Kidney epithelial cell (primary cell): Measurements from ENCODE around the gene CHFR. TPM values are rescaled to one million over a fixed set of nuclear protein-coding genes. Genes with fewer than 3 reads are reported as not detected.

Experiments used
- total RNA-seq: library from RNA; depleted of rRNA; stranded (reverse); fragments of >200 nt; gene quantifications from 2 replicates; pipeline ENCODE4 v1.2.3, GENCODE V29; 2015

Gene CHFR
- total RNA-seq, 1 donor from 2014 or later: 51.3 TPM

Other genes starting within 250 kb of the CHFR start
- gene POLE, start 200.3 kb downstream of the CHFR start, total RNA-seq: 11.2 and 15.1 TPM in 2 replicates
- 34.8 and 37.2 TPM in 2 replicates for gene PXMP2, start 200.0 kb downstream of the CHFR start, total RNA-seq
- 40.4 and 47.1 TPM in 2 replicates for gene PGAM5, start 176.8 kb downstream of the CHFR start, total RNA-seq
- gene ANKLE2, start 125.8 kb downstream of the CHFR start, total RNA-seq: 115 and 128 TPM in 2 replicates
- 73.2 and 79.1 TPM in 2 replicates for gene GOLGA3, start 58.7 kb downstream of the CHFR start, total RNA-seq
- gene ZNF605, start 68.7 kb upstream of the CHFR start, total RNA-seq: 6.6 and 14.4 TPM in 2 replicates
- 11.3 and 12.0 TPM in 2 replicates for gene ZNF26, start 98.8 kb upstream of the CHFR start, total RNA-seq
- gene ZNF84, start 149.9 kb upstream of the CHFR start, total RNA-seq: 28.4 and 28.5 TPM in 2 replicates
- 19.6 and 24.0 TPM in 2 replicates for gene ZNF140, start 193.3 kb upstream of the CHFR start, total RNA-seq
- 0.63 and 0.82 TPM in 2 replicates for gene ZNF891, start 242.7 kb upstream of the CHFR start, total RNA-seq
- 3.3 and 3.6 TPM in 2 replicates for gene ZNF10, start 243.0 kb upstream of the CHFR start, total RNA-seq